Measurements from ENCODE around the gene PRSS38.
A peak's percentile ranks its signal among the peaks of the same experiment; 100 is the strongest.
"Not testable (repeated sequence)": the region's sequence is repeated elsewhere in the genome, so short reads cannot be mapped to it uniquely, and the experiment has no call there.

PRSS38 gene

GRCh38 chr1:227846265-227846858, 30.9 kb downstream of the PRSS38 start:
- CTCF ChIA-PET, result interaction anchor here (0.5 to 1.0 kb wide), 3 partner anchors 39 to 391 kb away, joined by 3 to 4 read pairs (median 4); no protein-coding TSS in a partner anchor
- no peaks in the 10 kb centered on the region for H3K9me3 ChIP-seq (ENCODE audit: control insufficient read depth, insufficient read depth, low read depth, low read length)
- POLR2A ChIA-PET, result no interaction called here
- H3K27ac ChIP-seq (ENCODE audit: extremely low read depth, low read depth, low read length), result no peak overlapping the region
- TF ChIP-seq ZEB2 (tag by site-specific recombination; IDR thresholded peaks at IDR 0.05) (no peak), GLIS2 (tag by site-specific recombination; IDR thresholded peaks at IDR 0.05) (no peak), ZNF639 (tag by site-specific recombination; IDR thresholded peaks at IDR 0.05) (no peak), ZNF837 (tag by site-specific recombination; IDR thresholded peaks at IDR 0.05) (no peak), ZNF488 (tag by site-specific recombination; IDR thresholded peaks at IDR 0.05) (no peak), ZNF561 (tag by site-specific recombination; IDR thresholded peaks at IDR 0.05; ENCODE audit: borderline replicate concordance) (no peak), YY2 (tag by site-specific recombination; IDR thresholded peaks at IDR 0.05) (no peak), INSM2 (tag by site-specific recombination; IDR thresholded peaks at IDR 0.05) (no peak), ZSCAN4 (tag by site-specific recombination; IDR thresholded peaks at IDR 0.05) (no peak), ZNF280C (tag by site-specific recombination; IDR thresholded peaks at IDR 0.05) (no peak), ZBTB11 (tag by site-specific recombination; conservative IDR thresholded peaks at IDR 0.05; ENCODE audit: low read depth) (no peak)
- H3K36me3 ChIP-seq (ENCODE audit: control insufficient read depth in 2 of 2, insufficient read depth in 1 of 2, low read length in 2 of 2), result no peaks in the 10 kb centered on the region
- no peak overlapping the region for H3K4me3 ChIP-seq (ENCODE audit: low read depth, low read length)
- H3K4me1 ChIP-seq (ENCODE audit: control insufficient read depth, insufficient read depth, low read length), result no peaks in the 10 kb centered on the region

GRCh38 chr1:227847046-227847445, 31.6 kb downstream of the PRSS38 start:
- H3K27ac ChIP-seq (ENCODE audit: extremely low read depth, low read depth, low read length); H3K36me3 ChIP-seq (ENCODE audit: control insufficient read depth in 2 of 2, insufficient read depth in 1 of 2, low read length in 2 of 2); H3K9me3 ChIP-seq (ENCODE audit: control insufficient read depth, insufficient read depth, low read depth, low read length); H3K4me1 ChIP-seq (ENCODE audit: control insufficient read depth, insufficient read depth, low read length); H3K4me3 ChIP-seq (ENCODE audit: low read depth, low read length); POLR2A ChIA-PET: not testable (repeated sequence)
- CTCF ChIA-PET, result interaction anchor here (0.5 to 1.0 kb wide), 3 partner anchors 38 to 390 kb away, joined by 3 to 4 read pairs (median 3); no protein-coding TSS in a partner anchor
- TF ChIP-seq ZNF121 (tag by site-specific recombination; IDR thresholded peaks at IDR 0.05), result peak; percentile 70; the same call in 1 of the 2 replicates
